T-helper 17 cell (primary cell): ENCODE data around the gene UBE2L3. TPM values are rescaled to one million over a fixed set of nuclear protein-coding genes. Genes with fewer than 3 reads are reported as not detected.
"Not testable (repeated sequence)": the region's sequence is repeated elsewhere in the genome, so short reads cannot be mapped to it uniquely, and the experiment has no call there.

Experiments used
- ATAC-seq: fragments of 150-1000 bp; cut with Tn5 transposase; 2 replicates; pipeline ENCODE4 v1.10.0; 2021; ENCODE audit warnings: mild to moderate bottlenecking, moderate library complexity
- DNase-seq, 3 donors: peaks; one replicate each; pipeline versions ENCODE4 v3.0.0 to v3.0.0-alpha.2; 2020 to 2021
- H3K9me3 ChIP-seq: one replicate; pipeline ENCODE4 v1.7.0; 2013; ENCODE audit warnings: low read length, mild to moderate bottlenecking; ENCODE audit not compliant: control insufficient read depth, poor library complexity, severe bottlenecking
- H3K27ac Mint-ChIP-seq: one replicate; pipeline ENCODE4 v1.8.0; 2022; ENCODE audit warnings: mild to moderate bottlenecking, moderate library complexity, mixed read lengths
- H3K27me3 Mint-ChIP-seq: one replicate; pipeline ENCODE4 v1.8.0; 2022; ENCODE audit warnings: mixed read lengths
- H3K36me3 Mint-ChIP-seq: one replicate; pipeline ENCODE4 v1.8.0; 2022; ENCODE audit warnings: low read depth, mixed read lengths
- H3K4me1 Mint-ChIP-seq: one replicate; pipeline ENCODE4 v1.8.0; 2022; ENCODE audit warnings: mild to moderate bottlenecking, mixed read lengths
- H3K4me3 Mint-ChIP-seq: one replicate; pipeline ENCODE4 v1.8.0; 2022; ENCODE audit warnings: mild to moderate bottlenecking, moderate library complexity, mixed read lengths
- total RNA-seq, 4 donors: library from RNA in 2 of 4; stranded (reverse) in 2 of 4; gene quantifications; one replicate each; pipeline ENCODE4 v1.2.3 and lab custom pipeline; 2022 to 2026

UBE2L3 gene
- total RNA-seq, 2 donors from 2014 or later, result 25.7 to 30.4 TPM

DNA sequence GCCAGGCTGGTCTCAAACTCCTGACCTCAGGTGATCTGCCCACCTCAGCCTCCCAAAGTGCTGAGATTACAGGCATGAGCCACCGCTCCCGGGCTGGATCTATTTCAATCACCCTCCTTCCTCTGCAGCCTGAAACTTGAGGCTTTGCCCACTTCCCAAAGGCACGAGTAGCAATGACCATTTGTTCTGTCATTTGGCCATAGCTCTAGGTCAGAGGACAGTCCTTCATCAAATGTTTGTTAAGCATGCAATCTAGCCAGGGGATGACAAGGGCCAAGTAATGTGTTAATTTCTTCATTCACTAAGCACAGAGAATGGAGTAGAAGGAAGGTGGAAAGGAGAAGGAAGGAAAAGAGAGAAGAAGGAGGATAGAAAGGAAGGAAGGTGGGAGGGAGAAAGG is 6.9 kb upstream of the UBE2L3 start:
- DNase-seq, H3K27me3 Mint-ChIP-seq, H3K4me3 Mint-ChIP-seq, ATAC-seq, H3K9me3 ChIP-seq, H3K4me1 Mint-ChIP-seq, H3K36me3 Mint-ChIP-seq: not testable (repeated sequence)
- H3K27ac Mint-ChIP-seq, result peak overlapping the region; percentile 79

DNA sequence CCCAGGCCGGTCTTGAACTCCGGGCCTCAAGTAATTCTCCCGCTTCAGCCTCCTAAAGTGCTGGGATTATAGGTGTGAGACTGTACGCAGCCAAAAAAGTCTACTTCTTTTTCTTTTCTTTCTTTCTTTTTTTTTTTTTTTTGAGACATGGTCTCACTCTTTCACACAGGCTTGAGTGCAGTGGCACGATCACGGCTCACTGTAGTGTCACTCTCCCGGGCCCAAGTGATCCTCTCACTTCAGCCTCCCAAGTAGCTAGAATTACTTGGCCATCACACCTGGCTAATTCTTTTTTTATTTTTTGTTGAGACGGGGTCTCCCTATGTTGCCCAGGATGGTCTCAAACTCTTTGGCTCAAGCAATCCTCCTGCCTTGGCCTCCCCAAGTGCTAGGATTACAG is 3.6 kb upstream of the UBE2L3 start:
- H3K27me3 Mint-ChIP-seq, result no peaks in the 10 kb centered on the region
- H3K27ac Mint-ChIP-seq, result no peak overlapping the region
- H3K4me3 Mint-ChIP-seq, result no peak overlapping the region
- no peaks in the 10 kb centered on the region for H3K9me3 ChIP-seq
- DNase-seq, result no peak
- peaks cover 5% of the 10 kb centered on the region for H3K4me1 Mint-ChIP-seq
- H3K36me3 Mint-ChIP-seq, result no peaks in the 10 kb centered on the region
- no peak for ATAC-seq

DNA sequence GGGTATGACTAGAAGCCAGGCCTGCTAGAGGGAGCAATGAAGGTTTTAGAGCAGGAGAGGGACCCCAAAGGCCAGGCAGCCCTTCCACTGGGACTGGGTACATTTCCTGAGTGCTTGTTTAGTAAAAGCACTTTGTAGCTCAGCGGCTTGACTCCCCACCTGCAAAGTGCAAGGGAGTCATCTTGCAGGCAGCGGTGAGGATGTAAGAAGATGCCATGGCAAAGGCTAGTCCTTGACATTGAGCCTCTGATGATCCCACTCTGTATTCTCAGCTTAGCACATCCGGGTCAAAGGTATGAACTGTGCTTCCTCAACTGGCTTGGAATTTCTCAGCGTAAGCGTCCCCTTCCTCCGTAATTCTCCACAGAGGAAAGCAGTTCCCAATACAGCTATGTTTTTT is 3.1 kb upstream of the UBE2L3 start:
- DNase-seq (no peak), ATAC-seq (no peak)
- no peak overlapping the region for H3K27ac Mint-ChIP-seq
- H3K9me3 ChIP-seq, result no peaks in the 10 kb centered on the region
- peaks cover 8% of the 10 kb centered on the region for H3K4me1 Mint-ChIP-seq
- no peaks in the 10 kb centered on the region for H3K27me3 Mint-ChIP-seq
- H3K4me3 Mint-ChIP-seq, result no peak overlapping the region
- H3K36me3 Mint-ChIP-seq, result no peaks in the 10 kb centered on the region

DNA sequence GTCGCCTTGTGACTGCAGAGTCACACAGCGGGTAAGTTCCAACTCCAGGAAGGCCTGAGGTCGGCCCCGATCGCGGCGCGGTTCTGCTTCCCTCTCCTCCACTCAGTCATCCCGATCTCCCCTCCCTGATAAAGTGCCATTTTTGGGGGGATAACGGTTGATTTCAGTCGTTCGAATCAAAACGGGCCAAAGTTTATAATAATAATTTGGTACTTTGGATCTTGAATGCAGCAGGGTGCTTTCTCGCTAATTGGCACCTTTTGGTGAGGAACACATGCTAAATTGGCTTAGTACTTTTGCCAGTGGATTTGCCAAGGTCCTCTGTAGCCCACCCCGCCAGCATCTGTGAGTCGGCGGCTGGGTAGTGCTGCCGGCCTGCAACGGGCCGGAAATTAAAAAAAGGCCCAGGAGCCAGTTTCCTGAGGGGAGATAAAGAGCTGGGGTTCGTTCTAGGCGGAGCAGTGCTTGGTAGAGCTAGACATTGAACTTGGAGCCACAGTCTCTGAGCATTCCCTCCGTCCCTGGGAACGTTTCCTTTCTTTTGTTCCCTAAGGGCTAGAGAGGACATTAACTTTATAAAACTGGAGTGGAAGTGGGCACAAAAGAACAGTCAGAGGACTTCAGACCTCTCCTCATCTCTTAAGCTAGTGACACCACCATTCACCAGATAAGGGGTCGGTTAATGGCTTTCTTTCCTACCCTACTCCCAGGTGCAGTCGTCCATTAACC is 997 bp downstream of the UBE2L3 start:
- DNase-seq (peak in 1 of 3 donors; percentile 13), ATAC-seq (peak; percentile 44)
- Mint-ChIP-seq H3K27me3 (no peaks in the 10 kb centered on the region), H3K4me1 (peaks cover 33% of the 10 kb centered on the region), H3K36me3 (peaks cover 3% of the 10 kb centered on the region), H3K4me3 (peak overlapping the region; percentile 90), H3K27ac (peak overlapping the region; percentile 94)
- no peaks in the 10 kb centered on the region for H3K9me3 ChIP-seq

DNA sequence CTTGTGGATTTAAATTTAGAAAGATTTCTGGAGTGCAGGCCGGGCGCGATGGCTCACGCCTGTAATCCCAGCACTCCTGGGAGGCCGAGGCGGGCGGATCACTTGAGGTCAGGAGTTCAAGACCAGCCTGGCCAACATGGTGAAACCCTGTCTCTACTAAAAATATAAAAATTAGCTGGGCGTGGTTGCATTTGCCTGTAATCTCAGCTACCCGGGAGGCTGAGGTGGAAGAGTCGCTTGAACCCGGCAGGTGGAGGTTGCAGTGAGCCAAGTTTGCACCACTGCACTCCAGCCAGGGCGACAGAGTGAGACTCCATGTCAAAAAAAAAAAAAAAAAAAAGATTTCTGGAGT is 1.5 kb downstream of the UBE2L3 start:
- not testable (repeated sequence) for H3K9me3 ChIP-seq, ATAC-seq, DNase-seq, H3K36me3 Mint-ChIP-seq, H3K27me3 Mint-ChIP-seq
- peak overlapping the region; percentile 90 for H3K4me3 Mint-ChIP-seq
- peaks cover 35% of the 10 kb centered on the region for H3K4me1 Mint-ChIP-seq
- H3K27ac Mint-ChIP-seq, result peak overlapping the region; percentile 94

DNA sequence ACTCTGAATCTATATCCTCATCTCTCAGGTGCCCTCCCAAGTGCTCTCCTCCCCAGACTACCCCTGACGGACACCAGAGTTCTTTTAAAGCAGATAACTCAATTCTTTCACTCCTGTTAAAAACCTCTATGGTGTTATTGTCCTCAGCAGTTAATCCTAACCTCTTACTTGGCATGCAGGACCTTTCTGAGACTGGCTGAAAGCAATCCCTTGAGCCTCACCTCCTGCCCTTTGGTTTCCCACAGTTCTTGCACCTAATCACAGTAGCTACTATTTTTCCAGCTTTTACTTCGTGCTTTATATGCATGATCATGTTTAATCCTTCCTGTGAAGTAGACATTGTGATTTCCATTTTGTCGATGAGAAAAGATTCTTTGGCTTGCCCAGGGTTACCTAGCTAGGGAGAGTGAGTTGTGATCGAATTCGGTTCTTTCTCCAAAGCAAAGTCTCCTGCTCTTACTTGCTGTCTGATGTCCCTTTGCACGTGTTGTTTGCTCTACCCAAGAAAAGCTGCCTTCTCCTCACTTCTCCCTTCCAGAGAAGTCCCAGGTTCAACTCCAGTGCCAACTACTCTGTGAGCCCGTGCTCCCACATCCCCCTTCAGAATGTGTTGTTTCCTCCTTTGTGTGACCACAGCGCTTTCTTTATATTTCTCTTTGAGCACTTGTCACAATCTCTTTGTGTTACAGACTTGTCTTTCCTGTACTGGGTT is 2.1 kb downstream of the UBE2L3 start:
- no peaks in the 10 kb centered on the region for H3K27me3 Mint-ChIP-seq
- DNase-seq (no peak), ATAC-seq (no peak)
- peaks cover 40% of the 10 kb centered on the region for H3K4me1 Mint-ChIP-seq
- peak overlapping the region; percentile 94 for H3K27ac Mint-ChIP-seq
- peak overlapping the region; percentile 90 for H3K4me3 Mint-ChIP-seq
- H3K36me3 Mint-ChIP-seq, result peaks cover 3% of the 10 kb centered on the region
- no peaks in the 10 kb centered on the region for H3K9me3 ChIP-seq

DNA sequence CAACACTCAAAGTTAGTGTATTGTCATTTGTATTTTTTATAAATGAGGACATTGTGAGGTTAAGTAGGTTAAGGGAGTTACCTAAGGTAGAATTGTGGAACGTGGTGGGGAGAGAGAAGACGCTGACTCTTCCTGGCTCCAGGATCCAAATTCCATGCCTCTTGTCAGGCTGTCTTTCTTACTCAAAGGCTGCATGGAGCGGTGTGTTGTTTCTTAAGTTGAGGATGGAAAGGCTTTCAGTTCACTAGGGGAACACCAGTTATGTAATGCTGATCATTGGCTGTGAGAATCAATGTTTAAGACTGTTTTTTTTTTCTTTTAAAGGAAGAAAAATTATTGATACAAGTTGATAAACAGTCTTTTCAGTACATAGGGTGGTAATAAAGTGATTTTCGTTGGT is 2.9 kb downstream of the UBE2L3 start:
- H3K27me3 Mint-ChIP-seq, result no peaks in the 10 kb centered on the region
- peaks cover 3% of the 10 kb centered on the region for H3K36me3 Mint-ChIP-seq
- H3K9me3 ChIP-seq, result no peaks in the 10 kb centered on the region
- peak overlapping the region; percentile 94 for H3K27ac Mint-ChIP-seq
- DNase-seq, result no peak
- ATAC-seq, result no peak
- peak overlapping the region; percentile 90 for H3K4me3 Mint-ChIP-seq
- H3K4me1 Mint-ChIP-seq, result peaks cover 41% of the 10 kb centered on the region

DNA sequence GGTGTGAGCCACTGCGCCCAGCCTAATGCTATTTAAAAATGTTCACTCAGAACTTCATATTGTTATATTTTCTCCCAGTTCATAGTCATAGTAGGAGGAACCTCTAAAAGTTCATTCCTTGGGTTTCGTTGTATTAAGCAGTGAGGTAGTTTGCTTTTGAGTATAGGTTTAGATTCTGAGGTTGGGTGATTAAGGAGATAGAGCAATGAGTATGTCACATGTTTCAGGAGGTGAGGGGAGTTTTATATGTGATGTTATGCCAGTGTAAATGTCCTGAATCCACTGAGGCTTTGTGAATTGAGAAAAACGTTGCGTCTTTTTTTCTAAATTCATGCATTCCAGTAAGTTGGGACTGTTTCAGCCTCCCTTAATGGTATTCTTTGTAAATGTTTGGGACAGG is 4.2 kb downstream of the UBE2L3 start:
- no peaks in the 10 kb centered on the region for H3K9me3 ChIP-seq
- peak overlapping the region; percentile 60 for H3K4me3 Mint-ChIP-seq
- H3K4me1 Mint-ChIP-seq, result peaks cover 44% of the 10 kb centered on the region
- H3K36me3 Mint-ChIP-seq, result peaks cover 3% of the 10 kb centered on the region
- no peak for ATAC-seq
- DNase-seq, result no peak
- H3K27ac Mint-ChIP-seq, result peak overlapping the region; percentile 45
- no peaks in the 10 kb centered on the region for H3K27me3 Mint-ChIP-seq

DNA sequence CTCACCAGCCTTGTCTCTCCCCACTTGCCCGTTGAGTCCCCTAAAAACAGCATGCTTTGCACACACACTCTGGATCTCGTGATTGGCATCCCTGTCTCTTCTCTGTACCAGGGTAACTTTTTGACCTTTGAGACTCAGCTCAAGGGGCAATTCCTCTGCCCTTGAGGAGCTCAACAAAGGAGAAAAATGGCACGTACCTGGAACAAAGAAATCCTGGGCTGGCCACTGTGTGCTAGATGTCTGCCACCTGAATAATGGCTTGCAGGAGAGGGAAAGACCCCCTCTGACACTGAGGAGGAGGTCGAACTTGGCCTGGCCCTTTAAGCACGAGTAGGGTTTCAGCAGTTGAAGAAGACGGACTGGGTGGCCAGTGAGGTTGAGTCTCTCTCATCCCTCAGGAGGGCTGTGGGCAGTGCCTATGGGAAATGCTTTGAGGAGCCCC is 5.8 kb downstream of the UBE2L3 start:
- H3K27ac Mint-ChIP-seq, result peak overlapping the region; percentile 81
- H3K27me3 Mint-ChIP-seq, result no peaks in the 10 kb centered on the region
- DNase-seq, result no peak
- no peaks in the 10 kb centered on the region for H3K9me3 ChIP-seq
- ATAC-seq, result no peak
- H3K4me3 Mint-ChIP-seq, result peak overlapping the region; percentile 60
- peaks cover 3% of the 10 kb centered on the region for H3K36me3 Mint-ChIP-seq
- H3K4me1 Mint-ChIP-seq, result peaks cover 51% of the 10 kb centered on the region

DNA sequence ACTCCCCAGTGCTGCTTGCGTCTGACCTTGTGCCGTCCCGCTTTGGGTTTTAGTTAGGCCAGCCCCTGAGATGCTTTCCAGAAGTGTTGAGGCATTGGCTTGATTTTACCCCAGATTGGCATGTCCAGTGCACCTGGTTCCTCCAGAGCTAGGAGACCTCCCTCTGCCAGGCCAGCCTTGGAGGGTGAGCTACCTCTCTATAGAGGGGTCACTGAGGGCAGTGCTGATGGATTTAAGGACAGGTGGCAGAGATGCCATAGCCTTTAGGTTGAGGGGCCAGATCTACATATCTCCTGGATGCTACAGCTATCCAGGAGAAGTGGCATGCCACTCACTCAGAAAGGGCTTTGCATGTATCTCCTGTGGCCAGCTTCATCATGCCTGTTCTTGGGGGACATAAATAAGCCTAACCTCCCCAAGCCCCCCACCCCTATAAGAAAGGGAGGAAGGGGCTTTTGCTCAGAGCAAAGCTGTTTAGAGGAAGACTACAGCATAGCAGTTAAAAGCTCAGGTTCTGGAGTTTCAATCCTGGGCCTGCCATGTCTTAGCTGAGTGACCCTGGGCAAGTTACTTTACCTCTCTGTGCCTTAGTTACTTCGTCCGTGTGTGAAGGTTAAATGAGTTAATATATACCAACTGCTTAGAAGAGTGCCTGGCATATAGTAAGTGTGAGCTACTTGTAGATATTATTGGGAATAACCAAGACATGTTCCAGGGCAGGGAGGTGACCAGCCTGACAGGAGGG is 6.4 kb downstream of the UBE2L3 start:
- no peak for ATAC-seq
- no peaks in the 10 kb centered on the region for H3K9me3 ChIP-seq
- DNase-seq, result no peak
- Mint-ChIP-seq H3K27me3 (no peaks in the 10 kb centered on the region), H3K4me1 (peaks cover 51% of the 10 kb centered on the region), H3K36me3 (peaks cover 3% of the 10 kb centered on the region), H3K27ac (peak overlapping the region; percentile 81), H3K4me3 (peak overlapping the region; percentile 41)

DNA sequence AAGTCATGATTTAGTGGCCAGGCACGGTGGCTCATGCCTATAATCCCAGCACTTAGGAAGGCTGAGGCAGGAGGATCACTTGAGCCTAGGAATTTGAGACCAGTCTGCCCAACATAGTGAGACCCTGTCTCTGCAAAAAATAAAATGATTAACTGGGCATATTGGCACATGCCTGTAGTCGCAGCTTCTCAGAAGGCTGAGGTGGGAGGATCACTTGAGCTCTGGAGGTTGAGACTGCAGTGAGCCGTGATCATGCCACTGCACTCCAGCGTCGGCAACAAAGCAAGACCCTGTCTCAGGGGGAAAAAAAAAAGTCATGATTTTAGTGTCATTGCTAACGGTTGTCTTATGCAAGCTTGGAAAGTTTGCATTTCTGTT is 11.9 kb downstream of the UBE2L3 start:
- Mint-ChIP-seq H3K4me3 (no peak overlapping the region), H3K27ac (peak overlapping the region; percentile 76), H3K27me3 (no peaks in the 10 kb centered on the region), H3K4me1 (peaks cover 35% of the 10 kb centered on the region), H3K36me3 (no peaks in the 10 kb centered on the region)
- no peaks in the 10 kb centered on the region for H3K9me3 ChIP-seq
- no peak for ATAC-seq
- DNase-seq, result no peak

DNA sequence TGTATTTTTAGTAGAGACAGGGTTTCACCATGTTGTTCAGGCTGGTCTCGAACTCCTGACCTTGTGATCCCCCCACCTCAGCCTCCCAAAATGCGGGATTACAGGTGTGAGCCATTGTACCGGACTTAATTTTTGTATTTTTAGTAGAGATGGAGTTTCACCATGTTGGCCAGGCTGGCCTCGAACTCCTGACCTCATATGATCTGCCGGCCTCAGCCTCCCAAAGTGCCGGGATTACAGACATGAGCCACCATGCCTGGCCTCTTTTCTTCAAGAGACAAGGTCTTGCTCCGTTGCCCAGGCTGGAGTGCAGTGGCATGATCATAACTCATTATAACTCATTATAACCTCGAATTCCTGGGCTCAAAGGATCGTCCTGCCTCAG is 13.1 kb downstream of the UBE2L3 start:
- H3K36me3 Mint-ChIP-seq, ATAC-seq, H3K9me3 ChIP-seq, H3K27me3 Mint-ChIP-seq, DNase-seq, H3K4me3 Mint-ChIP-seq: not testable (repeated sequence)
- Mint-ChIP-seq H3K4me1 (peaks cover 37% of the 10 kb centered on the region), H3K27ac (peak overlapping the region; percentile 79)

DNA sequence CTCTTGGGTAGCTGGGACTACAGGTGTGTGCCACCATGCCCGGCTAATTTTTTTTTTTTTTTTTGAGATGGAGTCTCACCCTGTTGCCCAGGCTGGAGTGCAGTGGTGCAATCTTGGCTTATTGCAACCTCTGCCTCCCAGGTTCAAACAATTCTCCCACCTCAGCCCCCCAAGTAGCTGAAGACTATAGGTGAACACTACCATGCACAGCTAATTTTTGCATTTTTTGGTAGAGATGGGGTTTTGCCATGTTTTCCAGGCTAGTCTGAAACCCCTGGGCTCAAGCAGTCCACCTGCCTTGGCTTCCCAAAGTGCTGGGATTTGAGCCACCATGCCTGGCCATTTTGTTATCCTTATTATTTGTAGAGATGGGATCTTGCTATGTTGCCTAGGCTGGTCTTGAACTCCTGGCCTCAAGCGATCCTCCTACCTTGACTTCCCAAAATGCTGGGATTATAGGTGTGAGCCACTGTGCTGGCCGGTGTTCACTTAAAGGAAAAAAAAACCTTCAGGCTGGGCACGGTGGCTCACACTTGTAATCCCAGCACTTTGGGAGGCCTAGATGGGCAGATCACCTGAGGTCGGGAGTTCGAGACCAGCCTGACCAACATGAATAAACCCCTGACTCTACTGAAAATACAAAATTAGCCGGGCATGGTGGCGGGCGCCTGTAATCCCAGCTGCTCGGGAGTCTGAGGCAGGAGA is 13.6 kb downstream of the UBE2L3 start:
- Mint-ChIP-seq H3K4me1 (peaks cover 37% of the 10 kb centered on the region), H3K27ac (peak overlapping the region; percentile 79)
- H3K27me3 Mint-ChIP-seq, DNase-seq, ATAC-seq, H3K9me3 ChIP-seq, H3K4me3 Mint-ChIP-seq, H3K36me3 Mint-ChIP-seq: not testable (repeated sequence)
